ENCODE measurements around the gene LAMA3.

LAMA3 gene

DNA sequence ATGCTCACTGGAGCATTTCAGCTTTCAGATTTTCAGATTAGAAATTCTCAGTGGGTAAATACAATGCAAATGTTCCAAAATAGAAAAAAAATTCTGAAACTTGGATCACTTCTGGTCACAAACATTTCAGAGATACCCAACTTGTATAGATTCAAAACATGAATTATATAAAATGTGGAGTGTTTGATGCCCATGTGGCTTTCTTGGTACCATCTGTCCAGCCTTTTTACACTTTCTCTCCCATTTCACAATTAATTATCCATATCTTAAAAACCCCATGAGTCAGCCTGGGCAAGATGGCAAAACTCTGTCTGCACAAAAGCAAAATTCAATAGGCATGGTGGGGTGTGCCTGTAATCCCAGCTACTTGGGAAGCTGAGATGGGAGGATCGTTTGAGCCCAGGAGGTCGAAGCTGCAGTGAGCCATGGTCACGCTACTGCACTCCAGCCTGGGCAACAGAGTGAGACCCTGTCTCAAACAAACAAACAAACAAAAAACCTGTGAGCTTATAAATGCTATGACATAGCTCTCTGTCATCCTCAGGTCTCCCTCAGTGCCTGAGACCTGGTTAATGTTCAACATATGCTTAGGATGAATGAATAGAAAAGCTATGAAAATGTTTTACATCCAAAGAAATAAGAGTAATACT is 179.0 kb downstream of the LAMA3 start:
- Histone ChIP-seq H3K4me3 (ENCODE audit: low read length in 2 of 2) (no peak overlapping the region), H3K4me1 (ENCODE audit: control insufficient read depth in 2 of 2, insufficient read depth in 1 of 2, low read depth in 1 of 2, low read length in 2 of 2) (no peaks in the 10 kb centered on the region), H3K14ac (ENCODE audit: low read length) (no peak overlapping the region), H3K9me3 (replicated peaks in 1 of 2; ENCODE audit: control insufficient read depth in 2 of 2, insufficient read depth in 1 of 2, low read depth in 1 of 2, low read length in 2 of 2) (no peaks in the 10 kb centered on the region), H3K18ac (ENCODE audit: low read length) (no peak overlapping the region), H2BK120ac (ENCODE audit: low read depth, low read length) (no peak overlapping the region), H2BK5ac (ENCODE audit: low read length) (no peak overlapping the region), H4K91ac (ENCODE audit: low read depth, low read length, poor library complexity) (no peak overlapping the region), H3K27ac (replicated peaks; ENCODE audit: low read length) (no peak overlapping the region), H3K27me3 (ENCODE audit: control insufficient read depth in 3 of 3, insufficient read depth in 3 of 3, low read depth in 1 of 3, low read length in 3 of 3) (peaks cover 0 to 3% (median 2%) of the 10 kb centered on the region in 3 experiments), H3K23ac (ENCODE audit: low read depth, low read length, poor library complexity) (no peak overlapping the region), H3K79me1 (ENCODE audit: low read depth, low read length) (no peaks in the 10 kb centered on the region), H2BK15ac (ENCODE audit: low read length) (no peak overlapping the region), H2BK12ac (ENCODE audit: low read length) (no peak overlapping the region), H3K36me3 (replicated peaks in 1 of 2; ENCODE audit: control insufficient read depth in 2 of 2, insufficient read depth in 2 of 2, low read length in 2 of 2) (no peaks in the 10 kb centered on the region), H2AFZ (ENCODE audit: low read length) (no peak overlapping the region), H2AK5ac (ENCODE audit: low read depth, low read length) (no peak overlapping the region), H3K9ac (ENCODE audit: low read depth, low read length, poor library complexity) (no peak overlapping the region), H3K4me2 (ENCODE audit: insufficient read depth, low read length, poor library complexity, severe bottlenecking) (no peak overlapping the region), H4K8ac (ENCODE audit: low read depth, low read length) (no peak overlapping the region), H3K4ac (ENCODE audit: low read length) (no peak overlapping the region)
- no peak for DNase-seq (ENCODE audit: low spot score)
- no CpG with 5 or more reads among the region's 3 CpGs for WGBS, 2 donors (ENCODE audit: extremely low coverage in 2 of 2, insufficient read length in 2 of 2, insufficient replicate concordance in 1 of 2)

DNA sequence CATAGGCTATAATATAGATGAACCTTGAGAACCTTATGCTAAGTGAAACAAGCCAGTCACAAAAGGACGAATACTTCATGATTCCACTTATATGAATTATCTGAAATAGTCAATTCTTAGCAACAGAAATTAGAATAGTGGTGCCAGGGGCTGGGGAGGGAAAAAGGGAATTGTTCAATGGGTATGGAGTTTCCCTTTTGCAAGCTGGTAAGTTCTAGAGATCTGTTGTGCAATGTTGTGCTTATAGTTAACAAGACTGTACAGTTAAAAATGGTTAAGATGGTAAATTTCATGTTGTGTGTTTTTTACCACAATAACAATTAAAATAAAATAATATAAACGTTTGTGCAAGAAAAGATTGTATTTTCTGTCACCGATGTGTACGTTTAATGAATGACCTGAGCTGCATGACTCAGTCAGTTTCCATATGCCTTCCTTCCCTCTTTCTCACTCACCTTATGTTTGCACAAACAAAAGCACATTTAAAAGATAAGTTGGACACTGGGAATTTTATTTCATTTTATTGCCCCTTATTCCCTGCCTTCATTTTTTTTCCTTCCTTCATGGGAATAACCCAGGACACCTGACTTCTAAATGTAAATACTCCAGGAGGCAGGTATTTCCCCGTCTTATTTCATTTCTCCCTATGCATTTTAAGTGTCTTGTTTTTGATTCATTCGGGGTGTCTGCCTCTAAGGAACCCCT is 181.6 kb downstream of the LAMA3 start:
- H2BK5ac ChIP-seq (ENCODE audit: low read length), result no peak overlapping the region
- no peak overlapping the region for H2BK15ac ChIP-seq (ENCODE audit: low read length)
- no peak overlapping the region for H3K4ac ChIP-seq (ENCODE audit: low read length)
- no CpG with 5 or more reads among the region's 6 CpGs for WGBS, 2 donors (ENCODE audit: extremely low coverage in 2 of 2, insufficient read length in 2 of 2, insufficient replicate concordance in 1 of 2)
- no peak overlapping the region for H2BK120ac ChIP-seq (ENCODE audit: low read depth, low read length)
- no peak overlapping the region for H3K4me2 ChIP-seq (ENCODE audit: insufficient read depth, low read length, poor library complexity, severe bottlenecking)
- H3K9ac ChIP-seq (ENCODE audit: low read depth, low read length, poor library complexity), result no peak overlapping the region
- H3K27me3 ChIP-seq (ENCODE audit: control insufficient read depth in 3 of 3, insufficient read depth in 3 of 3, low read depth in 1 of 3, low read length in 3 of 3), result peaks cover 0 to 7% (median 2%) of the 10 kb centered on the region in 3 experiments
- no peak overlapping the region for H2BK12ac ChIP-seq (ENCODE audit: low read length)
- no peak overlapping the region for H3K27ac ChIP-seq (replicated peaks; ENCODE audit: low read length)
- no peak overlapping the region for H3K4me3 ChIP-seq (ENCODE audit: low read length in 2 of 2)
- no peak overlapping the region for H3K18ac ChIP-seq (ENCODE audit: low read length)
- H3K36me3 ChIP-seq (replicated peaks in 1 of 2; ENCODE audit: control insufficient read depth in 2 of 2, insufficient read depth in 2 of 2, low read length in 2 of 2), result no peaks in the 10 kb centered on the region
- peak overlapping the region; percentile 54 for H2AK5ac ChIP-seq (ENCODE audit: low read depth, low read length)
- no peak overlapping the region for H4K91ac ChIP-seq (ENCODE audit: low read depth, low read length, poor library complexity)
- no peaks in the 10 kb centered on the region for H3K4me1 ChIP-seq (ENCODE audit: control insufficient read depth in 2 of 2, insufficient read depth in 1 of 2, low read depth in 1 of 2, low read length in 2 of 2)
- H2AFZ ChIP-seq (ENCODE audit: low read length), result no peak overlapping the region
- H3K14ac ChIP-seq (ENCODE audit: low read length), result no peak overlapping the region
- H4K8ac ChIP-seq (ENCODE audit: low read depth, low read length), result no peak overlapping the region
- no peak overlapping the region for H3K23ac ChIP-seq (ENCODE audit: low read depth, low read length, poor library complexity)
- H3K79me1 ChIP-seq (ENCODE audit: low read depth, low read length), result no peaks in the 10 kb centered on the region
- no peaks in the 10 kb centered on the region for H3K9me3 ChIP-seq (replicated peaks in 1 of 2; ENCODE audit: control insufficient read depth in 2 of 2, insufficient read depth in 1 of 2, low read depth in 1 of 2, low read length in 2 of 2)
- no peak for DNase-seq (ENCODE audit: low spot score)

GRCh38 chr18:23871410-23871809 is 182.2 kb downstream of the LAMA3 start:
- no peak overlapping the region for H3K4ac ChIP-seq (ENCODE audit: low read length)
- H2BK120ac ChIP-seq (ENCODE audit: low read depth, low read length), result no peak overlapping the region
- H3K27me3 ChIP-seq (ENCODE audit: control insufficient read depth in 3 of 3, insufficient read depth in 3 of 3, low read depth in 1 of 3, low read length in 3 of 3), result peaks cover 0 to 7% (median 2%) of the 10 kb centered on the region in 3 experiments
- no peak overlapping the region for H3K4me3 ChIP-seq (ENCODE audit: low read length in 2 of 2)
- peak overlapping the region; percentile 63 for H3K18ac ChIP-seq (ENCODE audit: low read length)
- H3K9me3 ChIP-seq (replicated peaks in 1 of 2; ENCODE audit: control insufficient read depth in 2 of 2, insufficient read depth in 1 of 2, low read depth in 1 of 2, low read length in 2 of 2), result no peaks in the 10 kb centered on the region
- WGBS, 2 donors (ENCODE audit: extremely low coverage in 2 of 2, insufficient read length in 2 of 2, insufficient replicate concordance in 1 of 2), result no CpG with 5 or more reads among the region's 7 CpGs
- no peak overlapping the region for H2AFZ ChIP-seq (ENCODE audit: low read length)
- H4K91ac ChIP-seq (ENCODE audit: low read depth, low read length, poor library complexity), result no peak overlapping the region
- no peaks in the 10 kb centered on the region for H3K4me1 ChIP-seq (ENCODE audit: control insufficient read depth in 2 of 2, insufficient read depth in 1 of 2, low read depth in 1 of 2, low read length in 2 of 2)
- no peaks in the 10 kb centered on the region for H3K79me1 ChIP-seq (ENCODE audit: low read depth, low read length)
- H3K36me3 ChIP-seq (replicated peaks in 1 of 2; ENCODE audit: control insufficient read depth in 2 of 2, insufficient read depth in 2 of 2, low read length in 2 of 2), result no peaks in the 10 kb centered on the region
- H2AK5ac ChIP-seq (ENCODE audit: low read depth, low read length), result peak overlapping the region; percentile 54
- H3K23ac ChIP-seq (ENCODE audit: low read depth, low read length, poor library complexity), result peak overlapping the region; percentile 71
- DNase-seq (ENCODE audit: low spot score), result no peak
- H4K8ac ChIP-seq (ENCODE audit: low read depth, low read length), result no peak overlapping the region
- H3K14ac ChIP-seq (ENCODE audit: low read length), result peak overlapping the region; percentile 38
- no peak overlapping the region for H2BK12ac ChIP-seq (ENCODE audit: low read length)
- no peak overlapping the region for H3K27ac ChIP-seq (replicated peaks; ENCODE audit: low read length)
- H2BK5ac ChIP-seq (ENCODE audit: low read length), result no peak overlapping the region
- H3K4me2 ChIP-seq (ENCODE audit: insufficient read depth, low read length, poor library complexity, severe bottlenecking), result no peak overlapping the region
- no peak overlapping the region for H2BK15ac ChIP-seq (ENCODE audit: low read length)
- H3K9ac ChIP-seq (ENCODE audit: low read depth, low read length, poor library complexity), result no peak overlapping the region

- H4K91ac ChIP-seq (ENCODE audit: low read depth, low read length, poor library complexity), result no peak overlapping the region
- H3K27me3 ChIP-seq (ENCODE audit: control insufficient read depth in 3 of 3, insufficient read depth in 3 of 3, low read depth in 1 of 3, low read length in 3 of 3), result peaks cover 0 to 9% (median 2%) of the 10 kb centered on the region in 3 experiments
- no peaks in the 10 kb centered on the region for H3K36me3 ChIP-seq (replicated peaks in 1 of 2; ENCODE audit: control insufficient read depth in 2 of 2, insufficient read depth in 2 of 2, low read length in 2 of 2)
- no peak overlapping the region for H2AFZ ChIP-seq (ENCODE audit: low read length)
- H3K27ac ChIP-seq (replicated peaks; ENCODE audit: low read length), result no peak overlapping the region
- no peak overlapping the region for H3K14ac ChIP-seq (ENCODE audit: low read length)
- peak overlapping the region; percentile 51 for H2BK120ac ChIP-seq (ENCODE audit: low read depth, low read length)
- no peak overlapping the region for H2AK5ac ChIP-seq (ENCODE audit: low read depth, low read length)
- DNase-seq (ENCODE audit: low spot score), result no peak
- H3K9ac ChIP-seq (ENCODE audit: low read depth, low read length, poor library complexity), result no peak overlapping the region
- H3K4me1 ChIP-seq (ENCODE audit: control insufficient read depth in 2 of 2, insufficient read depth in 1 of 2, low read depth in 1 of 2, low read length in 2 of 2), result no peaks in the 10 kb centered on the region
- H4K8ac ChIP-seq (ENCODE audit: low read depth, low read length), result no peak overlapping the region
- H3K4me2 ChIP-seq (ENCODE audit: insufficient read depth, low read length, poor library complexity, severe bottlenecking), result no peak overlapping the region
- no peaks in the 10 kb centered on the region for H3K9me3 ChIP-seq (replicated peaks in 1 of 2; ENCODE audit: control insufficient read depth in 2 of 2, insufficient read depth in 1 of 2, low read depth in 1 of 2, low read length in 2 of 2)
- peak overlapping the region; percentile 20 for H3K23ac ChIP-seq (ENCODE audit: low read depth, low read length, poor library complexity)
- H3K4me3 ChIP-seq (ENCODE audit: low read length in 2 of 2), result no peak overlapping the region
- no peaks in the 10 kb centered on the region for H3K79me1 ChIP-seq (ENCODE audit: low read depth, low read length)
- H3K4ac ChIP-seq (ENCODE audit: low read length), result no peak overlapping the region
- WGBS, 2 donors (ENCODE audit: extremely low coverage in 2 of 2, insufficient read length in 2 of 2, insufficient replicate concordance in 1 of 2), result no CpG with 5 or more reads among the region's 25 CpGs
- no peak overlapping the region for H3K18ac ChIP-seq (ENCODE audit: low read length)
- no peak overlapping the region for H2BK5ac ChIP-seq (ENCODE audit: low read length)
- H2BK12ac ChIP-seq (ENCODE audit: low read length), result no peak overlapping the region
- no peak overlapping the region for H2BK15ac ChIP-seq (ENCODE audit: low read length)
These were observed 183.7 kb downstream of the LAMA3 start for GRCh38 chr18:23872701-23873550.

Data from neuronal stem cell (in vitro differentiated cells).